ENCODE measurements around the gene USP44. TPM values are rescaled to one million over a fixed set of nuclear protein-coding genes. Genes with fewer than 3 reads are reported as not detected.

Gene USP44
- total and polyA plus RNA-seq, 2 donors from 2014 or later = 0.52 to 2.8 TPM

- no peaks in the 10 kb centered on the region for H3K36me3 ChIP-seq (ENCODE audit: control insufficient read depth in 2 of 3, insufficient read depth in 3 of 3, low read length in 3 of 3)
- FAIRE-seq (no peak), DNase-seq (no peak)
- H3K4me1 ChIP-seq (ENCODE audit: control insufficient read depth in 2 of 3, insufficient read depth in 2 of 3, low read depth in 1 of 3, low read length in 3 of 3) = no peaks in the 10 kb centered on the region
- no peak overlapping the region for H3K27ac ChIP-seq (ENCODE audit: low read depth in 2 of 2, low read length in 2 of 2)
- H3K9me3 ChIP-seq (ENCODE audit: control insufficient read depth in 2 of 3, insufficient read depth in 1 of 3, low read length in 3 of 3) = no peaks in the 10 kb centered on the region
- no peak overlapping the region for H3K9ac ChIP-seq (ENCODE audit: low read length in 3 of 3)
- TF ChIP-seq CTCF (IDR thresholded peaks at IDR 0.05; ENCODE audit: borderline replicate concordance, extremely low read depth, insufficient read depth) = no peak
- intact Hi-C loops (cut with DNase I) = no loop called here
- no peaks in the 10 kb centered on the region for H3K27me3 ChIP-seq (ENCODE audit: control insufficient read depth, insufficient read depth, low read length)
- no peak overlapping the region for H3K4me3 ChIP-seq (ENCODE audit: low read length in 3 of 3)
These were observed 17.3 kb downstream of the USP44 start for GRCh38 chr12:95533985-95534384.

GRCh38 chr12:95532851-95533250 is 18.4 kb downstream of the USP44 start:
- no peaks in the 10 kb centered on the region for H3K9me3 ChIP-seq (ENCODE audit: control insufficient read depth in 2 of 3, insufficient read depth in 1 of 3, low read length in 3 of 3)
- H3K27ac ChIP-seq (ENCODE audit: low read depth in 2 of 2, low read length in 2 of 2) = no peak overlapping the region
- no peaks in the 10 kb centered on the region for H3K27me3 ChIP-seq (ENCODE audit: control insufficient read depth, insufficient read depth, low read length)
- no peaks in the 10 kb centered on the region for H3K4me1 ChIP-seq (ENCODE audit: control insufficient read depth in 2 of 3, insufficient read depth in 2 of 3, low read depth in 1 of 3, low read length in 3 of 3)
- H3K9ac ChIP-seq (ENCODE audit: low read length in 3 of 3) = no peak overlapping the region
- H3K4me3 ChIP-seq (ENCODE audit: low read length in 3 of 3) = no peak overlapping the region
- DNase-seq (no peak), FAIRE-seq (no peak)
- intact Hi-C loops (cut with DNase I) = no loop called here
- TF ChIP-seq CTCF (IDR thresholded peaks at IDR 0.05; ENCODE audit: borderline replicate concordance, extremely low read depth, insufficient read depth) = no peak
- no peaks in the 10 kb centered on the region for H3K36me3 ChIP-seq (ENCODE audit: control insufficient read depth in 2 of 3, insufficient read depth in 3 of 3, low read length in 3 of 3)

- H3K4me1 ChIP-seq (ENCODE audit: control insufficient read depth in 2 of 3, insufficient read depth in 2 of 3, low read depth in 1 of 3, low read length in 3 of 3) = no peaks in the 10 kb centered on the region
- no peaks in the 10 kb centered on the region for H3K9me3 ChIP-seq (ENCODE audit: control insufficient read depth in 2 of 3, insufficient read depth in 1 of 3, low read length in 3 of 3)
- no peak overlapping the region for H3K27ac ChIP-seq (ENCODE audit: low read depth in 2 of 2, low read length in 2 of 2)
- no peak for DNase-seq
- no peaks in the 10 kb centered on the region for H3K27me3 ChIP-seq (ENCODE audit: control insufficient read depth, insufficient read depth, low read length)
- H3K9ac ChIP-seq (ENCODE audit: low read length in 3 of 3) = no peak overlapping the region
- no peak for TF ChIP-seq CTCF (IDR thresholded peaks at IDR 0.05; ENCODE audit: borderline replicate concordance, extremely low read depth, insufficient read depth)
- no peak for FAIRE-seq
- no peak overlapping the region for H3K4me3 ChIP-seq (ENCODE audit: low read length in 3 of 3)
- intact Hi-C loops (cut with DNase I) = no loop called here
- no peaks in the 10 kb centered on the region for H3K36me3 ChIP-seq (ENCODE audit: control insufficient read depth in 2 of 3, insufficient read depth in 3 of 3, low read length in 3 of 3)
These were observed 21.5 kb downstream of the USP44 start for GRCh38 chr12:95529693-95530225.

GRCh38 chr12:95528431-95528830 is 22.8 kb downstream of the USP44 start:
- no peaks in the 10 kb centered on the region for H3K9me3 ChIP-seq (ENCODE audit: control insufficient read depth in 2 of 3, insufficient read depth in 1 of 3, low read length in 3 of 3)
- no peaks in the 10 kb centered on the region for H3K36me3 ChIP-seq (ENCODE audit: control insufficient read depth in 2 of 3, insufficient read depth in 3 of 3, low read length in 3 of 3)
- H3K4me1 ChIP-seq (ENCODE audit: control insufficient read depth in 2 of 3, insufficient read depth in 2 of 3, low read depth in 1 of 3, low read length in 3 of 3) = no peaks in the 10 kb centered on the region
- H3K4me3 ChIP-seq (ENCODE audit: low read length in 3 of 3) = no peak overlapping the region
- H3K27ac ChIP-seq (ENCODE audit: low read depth in 2 of 2, low read length in 2 of 2) = no peak overlapping the region
- DNase-seq (no peak), FAIRE-seq (no peak)
- intact Hi-C loops (cut with DNase I) = no loop called here
- no peak for TF ChIP-seq CTCF (IDR thresholded peaks at IDR 0.05; ENCODE audit: borderline replicate concordance, extremely low read depth, insufficient read depth)
- no peak overlapping the region for H3K9ac ChIP-seq (ENCODE audit: low read length in 3 of 3)
- H3K27me3 ChIP-seq (ENCODE audit: control insufficient read depth, insufficient read depth, low read length) = no peaks in the 10 kb centered on the region

Measured in kidney (tissue), 14 donors.